ENCODE measurements around the gene SMAP1.
A peak's percentile ranks its signal among the peaks of the same experiment; 100 is the strongest.

- no peak for TF ChIP-seq EZH2phosphoT487 (IDR thresholded peaks at IDR 0.05; ENCODE audit: unreplicated experiment)
- no peak for TF ChIP-seq CTCF (conservative IDR thresholded peaks at IDR 0.05; ENCODE audit: low read depth in 2 of 2)
- TF ChIP-seq POLR2AphosphoS5 (IDR thresholded peaks at IDR 0.05; ENCODE audit: low read depth), result peak; percentile 72
- TF ChIP-seq EZH2 (IDR thresholded peaks at IDR 0.05; ENCODE audit: low read depth, unreplicated experiment), result no peak
Measured at GRCh38 chr6:70667711-70668498, at the start of gene SMAP1.
